Measurements from ENCODE around the gene EPHA4.

The EPHA4 gene

DNA sequence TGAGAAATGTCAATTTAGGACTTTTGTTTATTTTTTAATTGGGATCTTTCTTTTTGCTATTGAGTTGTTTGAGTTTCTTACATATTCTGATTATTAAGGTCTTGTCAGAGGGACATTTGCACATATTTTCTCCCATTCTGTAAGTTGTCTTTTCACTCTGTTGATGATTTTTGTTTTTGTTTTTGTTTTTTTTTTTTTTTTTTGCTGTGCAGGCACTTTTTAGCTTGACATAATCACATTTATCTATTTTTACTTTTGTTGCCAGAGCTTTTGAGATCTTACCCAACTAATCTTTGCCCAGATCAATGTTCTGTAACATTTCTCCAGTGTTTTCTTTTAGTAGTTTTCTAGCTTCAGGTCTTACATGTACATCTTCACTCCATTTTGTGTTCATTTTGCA is 166.6 kb downstream of the EPHA4 start:
- H3K27ac ChIP-seq (ENCODE audit: low read length, poor library complexity, severe bottlenecking), result no peak overlapping the region
- H3K4ac ChIP-seq (ENCODE audit: low read depth in 1 of 2, low read length in 2 of 2), result no peak overlapping the region
- DNase-seq, result no peak
- no peak overlapping the region for H3K23ac ChIP-seq (ENCODE audit: low read length in 2 of 2)
- no peak overlapping the region for H2AK5ac ChIP-seq (ENCODE audit: low read length, severe bottlenecking)
- H3K14ac ChIP-seq (ENCODE audit: low read length in 2 of 2), result no peak overlapping the region
- no peaks in the 10 kb centered on the region for H3K79me1 ChIP-seq (replicated peaks; ENCODE audit: low read length, poor library complexity, severe bottlenecking)
- no peaks in the 10 kb centered on the region for H3K36me3 ChIP-seq (ENCODE audit: control insufficient read depth in 1 of 2, insufficient read depth in 2 of 2, low read depth in 1 of 2, low read length in 2 of 2)
- H3K4me3 ChIP-seq (ENCODE audit: insufficient read depth in 1 of 2, low read depth in 1 of 2, low read length in 2 of 2), result no peak overlapping the region
- H3K9me3 ChIP-seq (ENCODE audit: control insufficient read depth, low read length), result peaks cover 10% of the 10 kb centered on the region
- H3K4me2 ChIP-seq (ENCODE audit: low read length, poor library complexity, severe bottlenecking), result no peak overlapping the region
- H4K8ac ChIP-seq (ENCODE audit: low read length), result no peak overlapping the region
- no peak overlapping the region for H4K91ac ChIP-seq (ENCODE audit: low read length)
- no peaks in the 10 kb centered on the region for H3K27me3 ChIP-seq (ENCODE audit: control insufficient read depth in 1 of 2, insufficient read depth in 1 of 2, low read length in 2 of 2)
- no peak overlapping the region for H2AFZ ChIP-seq (ENCODE audit: low read depth, low read length)
- H2BK120ac ChIP-seq (ENCODE audit: low read depth, low read length), result no peak overlapping the region
- H2BK15ac ChIP-seq (ENCODE audit: low read depth, poor library complexity, severe bottlenecking), result no peak overlapping the region
- no peak overlapping the region for H3K9ac ChIP-seq (ENCODE audit: low read length)
- peaks cover 2% of the 10 kb centered on the region for H3K4me1 ChIP-seq (ENCODE audit: control insufficient read depth, insufficient read depth, low read depth, low read length)
- no peak overlapping the region for H3K18ac ChIP-seq (ENCODE audit: low read depth in 1 of 2, low read length in 2 of 2)
- H2BK5ac ChIP-seq (ENCODE audit: low read depth, low read length, poor library complexity, severe bottlenecking), result no peak overlapping the region
- H2BK12ac ChIP-seq (ENCODE audit: low read length in 2 of 2), result no peak overlapping the region

DNA sequence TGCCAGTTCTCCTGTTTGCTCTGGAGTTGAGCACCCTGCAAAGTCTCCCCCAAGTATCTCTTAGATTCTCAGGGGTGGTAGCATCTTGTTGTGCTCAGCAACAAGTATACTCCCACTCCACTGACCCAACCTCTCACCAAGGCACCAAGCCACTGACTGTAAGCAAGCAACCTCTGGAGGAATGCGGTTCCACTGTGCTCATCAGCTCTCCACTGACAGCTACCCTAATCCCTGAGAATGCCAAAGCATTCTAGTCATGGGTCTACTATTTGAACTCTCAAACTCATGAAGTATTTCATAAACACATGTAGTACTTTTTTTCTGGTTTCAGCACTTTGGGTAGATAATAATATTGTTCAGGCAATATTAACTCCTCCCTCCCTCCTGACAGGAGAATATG is 170.0 kb downstream of the EPHA4 start:
- Histone ChIP-seq H2BK5ac (ENCODE audit: low read depth, low read length, poor library complexity, severe bottlenecking) (no peak overlapping the region), H3K9me3 (ENCODE audit: control insufficient read depth, low read length) (peaks cover 10% of the 10 kb centered on the region), H2AFZ (ENCODE audit: low read depth, low read length) (no peak overlapping the region), H3K14ac (ENCODE audit: low read length in 2 of 2) (no peak overlapping the region), H2BK120ac (ENCODE audit: low read depth, low read length) (no peak overlapping the region), H3K18ac (ENCODE audit: low read depth in 1 of 2, low read length in 2 of 2) (no peak overlapping the region), H3K23ac (ENCODE audit: low read length in 2 of 2) (no peak overlapping the region), H4K91ac (ENCODE audit: low read length) (no peak overlapping the region), H3K79me1 (replicated peaks; ENCODE audit: low read length, poor library complexity, severe bottlenecking) (no peaks in the 10 kb centered on the region), H3K36me3 (ENCODE audit: control insufficient read depth in 1 of 2, insufficient read depth in 2 of 2, low read depth in 1 of 2, low read length in 2 of 2) (no peaks in the 10 kb centered on the region), H3K4ac (ENCODE audit: low read depth in 1 of 2, low read length in 2 of 2) (no peak overlapping the region), H3K27ac (ENCODE audit: low read length, poor library complexity, severe bottlenecking) (no peak overlapping the region), H3K4me3 (ENCODE audit: insufficient read depth in 1 of 2, low read depth in 1 of 2, low read length in 2 of 2) (no peak overlapping the region), H2AK5ac (ENCODE audit: low read length, severe bottlenecking) (no peak overlapping the region), H3K9ac (ENCODE audit: low read length) (no peak overlapping the region), H2BK12ac (ENCODE audit: low read length in 2 of 2) (no peak overlapping the region), H4K8ac (ENCODE audit: low read length) (no peak overlapping the region), H2BK15ac (ENCODE audit: low read depth, poor library complexity, severe bottlenecking) (no peak overlapping the region), H3K27me3 (ENCODE audit: control insufficient read depth in 1 of 2, insufficient read depth in 1 of 2, low read length in 2 of 2) (no peaks in the 10 kb centered on the region), H3K4me2 (ENCODE audit: low read length, poor library complexity, severe bottlenecking) (no peak overlapping the region), H3K4me1 (ENCODE audit: control insufficient read depth, insufficient read depth, low read depth, low read length) (peaks cover 2% of the 10 kb centered on the region)
- 73% methylated on average over 1 of the region's 1 CpG for WGBS
- peak; percentile 53 for DNase-seq

DNA sequence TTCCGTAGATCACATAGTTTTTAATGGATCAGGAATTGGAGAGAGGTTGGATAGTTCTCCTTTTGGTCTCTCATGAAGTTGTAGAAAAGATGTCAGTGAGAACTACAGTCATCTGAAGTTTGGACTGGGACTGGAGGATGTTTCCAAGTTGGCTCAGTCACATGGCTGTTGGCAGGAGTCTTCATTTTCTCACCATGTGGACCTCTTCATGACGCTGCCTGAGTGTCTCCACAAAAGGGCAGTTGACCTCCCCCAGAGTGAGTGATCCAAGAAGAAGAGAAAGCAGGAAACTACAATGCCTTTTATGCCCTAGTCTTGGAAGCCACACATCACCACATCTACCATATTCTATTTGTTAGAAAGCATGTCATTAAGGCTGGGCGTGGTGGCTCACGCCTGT is 171.7 kb downstream of the EPHA4 start:
- H3K4ac ChIP-seq (ENCODE audit: low read depth in 1 of 2, low read length in 2 of 2), result no peak overlapping the region
- H3K36me3 ChIP-seq (ENCODE audit: control insufficient read depth in 1 of 2, insufficient read depth in 2 of 2, low read depth in 1 of 2, low read length in 2 of 2), result no peaks in the 10 kb centered on the region
- H2BK15ac ChIP-seq (ENCODE audit: low read depth, poor library complexity, severe bottlenecking), result no peak overlapping the region
- H3K9me3 ChIP-seq (ENCODE audit: control insufficient read depth, low read length), result no peaks in the 10 kb centered on the region
- H4K8ac ChIP-seq (ENCODE audit: low read length), result no peak overlapping the region
- no peaks in the 10 kb centered on the region for H3K79me1 ChIP-seq (replicated peaks; ENCODE audit: low read length, poor library complexity, severe bottlenecking)
- no peak overlapping the region for H2BK120ac ChIP-seq (ENCODE audit: low read depth, low read length)
- H3K4me2 ChIP-seq (ENCODE audit: low read length, poor library complexity, severe bottlenecking), result no peak overlapping the region
- H2BK5ac ChIP-seq (ENCODE audit: low read depth, low read length, poor library complexity, severe bottlenecking), result no peak overlapping the region
- H2AK5ac ChIP-seq (ENCODE audit: low read length, severe bottlenecking), result no peak overlapping the region
- no peaks in the 10 kb centered on the region for H3K27me3 ChIP-seq (ENCODE audit: control insufficient read depth in 1 of 2, insufficient read depth in 1 of 2, low read length in 2 of 2)
- H3K4me1 ChIP-seq (ENCODE audit: control insufficient read depth, insufficient read depth, low read depth, low read length), result peaks cover 2% of the 10 kb centered on the region
- H3K9ac ChIP-seq (ENCODE audit: low read length), result no peak overlapping the region
- no peak for DNase-seq
- no peak overlapping the region for H3K4me3 ChIP-seq (ENCODE audit: insufficient read depth in 1 of 2, low read depth in 1 of 2, low read length in 2 of 2)
- no peak overlapping the region for H3K27ac ChIP-seq (ENCODE audit: low read length, poor library complexity, severe bottlenecking)
- H3K14ac ChIP-seq (ENCODE audit: low read length in 2 of 2), result no peak overlapping the region
- no peak overlapping the region for H4K91ac ChIP-seq (ENCODE audit: low read length)
- no peak overlapping the region for H3K23ac ChIP-seq (ENCODE audit: low read length in 2 of 2)
- no peak overlapping the region for H2AFZ ChIP-seq (ENCODE audit: low read depth, low read length)
- 93% methylated on average over 2 of the region's 4 CpGs for WGBS
- H2BK12ac ChIP-seq (ENCODE audit: low read length in 2 of 2), result no peak overlapping the region
- H3K18ac ChIP-seq (ENCODE audit: low read depth in 1 of 2, low read length in 2 of 2), result no peak overlapping the region

DNA sequence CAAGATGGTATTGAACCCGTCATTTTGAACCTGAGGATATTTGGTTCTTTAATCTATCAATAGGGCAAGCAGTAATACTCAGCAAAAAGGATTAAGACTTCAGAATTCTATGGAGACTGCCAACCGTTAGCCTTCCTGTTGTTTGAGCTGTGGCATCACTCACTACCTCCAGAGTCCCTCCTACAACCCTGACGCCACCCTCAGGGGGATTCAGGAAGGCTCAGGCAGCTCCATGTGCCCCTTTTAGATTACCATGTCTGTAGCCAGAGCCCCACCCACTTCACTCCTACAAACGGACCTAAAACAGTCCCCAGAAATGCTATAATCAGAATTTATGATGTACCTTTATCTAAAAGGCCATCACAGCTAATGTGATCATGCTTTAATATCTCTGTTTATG is 172.9 kb downstream of the EPHA4 start:
- no peaks in the 10 kb centered on the region for H3K9me3 ChIP-seq (ENCODE audit: control insufficient read depth, low read length)
- H3K18ac ChIP-seq (ENCODE audit: low read depth in 1 of 2, low read length in 2 of 2), result no peak overlapping the region
- H3K36me3 ChIP-seq (ENCODE audit: control insufficient read depth in 1 of 2, insufficient read depth in 2 of 2, low read depth in 1 of 2, low read length in 2 of 2), result no peaks in the 10 kb centered on the region
- DNase-seq, result no peak
- no peak overlapping the region for H4K91ac ChIP-seq (ENCODE audit: low read length)
- no peak overlapping the region for H2BK12ac ChIP-seq (ENCODE audit: low read length in 2 of 2)
- H3K27ac ChIP-seq (ENCODE audit: low read length, poor library complexity, severe bottlenecking), result no peak overlapping the region
- no peak overlapping the region for H2AFZ ChIP-seq (ENCODE audit: low read depth, low read length)
- no peak overlapping the region for H3K23ac ChIP-seq (ENCODE audit: low read length in 2 of 2)
- H4K8ac ChIP-seq (ENCODE audit: low read length), result no peak overlapping the region
- no peak overlapping the region for H2BK5ac ChIP-seq (ENCODE audit: low read depth, low read length, poor library complexity, severe bottlenecking)
- no peak overlapping the region for H3K4ac ChIP-seq (ENCODE audit: low read depth in 1 of 2, low read length in 2 of 2)
- WGBS, result 64% methylated on average over 3 of the region's 4 CpGs
- H3K4me2 ChIP-seq (ENCODE audit: low read length, poor library complexity, severe bottlenecking), result no peak overlapping the region
- no peak overlapping the region for H2AK5ac ChIP-seq (ENCODE audit: low read length, severe bottlenecking)
- H3K79me1 ChIP-seq (replicated peaks; ENCODE audit: low read length, poor library complexity, severe bottlenecking), result no peaks in the 10 kb centered on the region
- H3K9ac ChIP-seq (ENCODE audit: low read length), result no peak overlapping the region
- no peak overlapping the region for H2BK120ac ChIP-seq (ENCODE audit: low read depth, low read length)
- no peaks in the 10 kb centered on the region for H3K27me3 ChIP-seq (ENCODE audit: control insufficient read depth in 1 of 2, insufficient read depth in 1 of 2, low read length in 2 of 2)
- H3K14ac ChIP-seq (ENCODE audit: low read length in 2 of 2), result no peak overlapping the region
- H3K4me1 ChIP-seq (ENCODE audit: control insufficient read depth, insufficient read depth, low read depth, low read length), result peaks cover 2% of the 10 kb centered on the region
- H3K4me3 ChIP-seq (ENCODE audit: insufficient read depth in 1 of 2, low read depth in 1 of 2, low read length in 2 of 2), result no peak overlapping the region
- H2BK15ac ChIP-seq (ENCODE audit: low read depth, poor library complexity, severe bottlenecking), result no peak overlapping the region
